BE2C (cell line): Measurements from ENCODE around the gene PBX4.

Source experiments
- DNase-seq: peaks from one replicate; pipeline ENCODE4 v3.0.0-alpha.2; 2020
- H3K27me3 ChIP-seq: fragments of 250-450 bp; sonication (Bioruptor Pico); 2 replicates; pipeline ENCODE4 v1.5.1; 2020; ENCODE audit warnings: mild to moderate bottlenecking
- H3K36me3 ChIP-seq: fragments of 250-450 bp; sonication (Bioruptor Pico); 2 replicates; pipeline ENCODE4 v1.5.1; 2020; ENCODE audit warnings: mild to moderate bottlenecking
- H3K4me1 ChIP-seq: fragments of 250-450 bp; sonication (Bioruptor Pico); 2 replicates; pipeline ENCODE4 v1.5.1; 2020
- H3K4me3 ChIP-seq: 2 replicates; pipeline ENCODE4 v1.5.1; 2011; ENCODE audit warnings: low read depth, low read length
- H3K9me3 ChIP-seq: fragments of 250-450 bp; sonication (Bioruptor Pico); 2 replicates; pipeline ENCODE4 v1.5.1; 2020
- CTCF ChIP-seq: IDR thresholded peaks from 2 replicates; pipeline ENCODE4 v1.5.1; 2012; ENCODE audit warnings: mild to moderate bottlenecking, low read depth, low read length

The PBX4 gene

GRCh38 chr19:19651076-19651475 is 32.6 kb upstream of the PBX4 start:
- TF ChIP-seq CTCF = no peak
- Histone ChIP-seq H3K36me3 (peaks cover 84% of the 10 kb centered on the region), H3K4me1 (no peaks in the 10 kb centered on the region), H3K9me3 (no peaks in the 10 kb centered on the region), H3K4me3 (no peak overlapping the region), H3K27me3 (no peaks in the 10 kb centered on the region)
- DNase-seq = no peak

- Histone ChIP-seq H3K9me3 (no peaks in the 10 kb centered on the region), H3K27me3 (no peaks in the 10 kb centered on the region), H3K36me3 (peaks cover 80% of the 10 kb centered on the region), H3K4me1 (no peaks in the 10 kb centered on the region), H3K4me3 (no peak overlapping the region)
- TF ChIP-seq CTCF = no peak
- no peak for DNase-seq
These were observed 31.8 kb upstream of the PBX4 start for GRCh38 chr19:19650331-19650730.

- no peak for TF ChIP-seq CTCF
- Histone ChIP-seq H3K27me3 (no peaks in the 10 kb centered on the region), H3K4me1 (no peaks in the 10 kb centered on the region), H3K4me3 (no peak overlapping the region), H3K36me3 (peaks cover 73% of the 10 kb centered on the region), H3K9me3 (no peaks in the 10 kb centered on the region)
- no peak for DNase-seq
These were observed 31.1 kb upstream of the PBX4 start for GRCh38 chr19:19649580-19649995.

- Histone ChIP-seq H3K27me3 (no peaks in the 10 kb centered on the region), H3K36me3 (peaks cover 68% of the 10 kb centered on the region)
- TF ChIP-seq CTCF = no peak
These were observed 30.7 kb upstream of the PBX4 start for GRCh38 chr19:19649155-19649554.

GRCh38 chr19:19647037-19647835 is 28.7 kb upstream of the PBX4 start:
- Histone ChIP-seq H3K4me1 (no peaks in the 10 kb centered on the region), H3K27me3 (no peaks in the 10 kb centered on the region), H3K9me3 (no peaks in the 10 kb centered on the region), H3K4me3 (no peak overlapping the region), H3K36me3 (peaks cover 50% of the 10 kb centered on the region)
- TF ChIP-seq CTCF = no peak
- no peak for DNase-seq

More at GRCh38 chr19:19649155-19649554, 30.7 kb upstream of the PBX4 start:
- Histone ChIP-seq H3K4me3 (no peak overlapping the region), H3K4me1 (no peaks in the 10 kb centered on the region), H3K9me3 (no peaks in the 10 kb centered on the region)
- DNase-seq = no peak

- H3K27me3 ChIP-seq = no peaks in the 10 kb centered on the region
- no peak for DNase-seq
- H3K4me1 ChIP-seq = no peaks in the 10 kb centered on the region
- no peaks in the 10 kb centered on the region for H3K9me3 ChIP-seq
- no peak for TF ChIP-seq CTCF
- peaks cover 32% of the 10 kb centered on the region for H3K36me3 ChIP-seq
- H3K4me3 ChIP-seq = no peak overlapping the region
These were observed 26.9 kb upstream of the PBX4 start for GRCh38 chr19:19645233-19645870.
